ENCODE measurements around the gene ZFAND5.

ZFAND5 gene, protein sequence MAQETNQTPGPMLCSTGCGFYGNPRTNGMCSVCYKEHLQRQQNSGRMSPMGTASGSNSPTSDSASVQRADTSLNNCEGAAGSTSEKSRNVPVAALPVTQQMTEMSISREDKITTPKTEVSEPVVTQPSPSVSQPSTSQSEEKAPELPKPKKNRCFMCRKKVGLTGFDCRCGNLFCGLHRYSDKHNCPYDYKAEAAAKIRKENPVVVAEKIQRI

DNA sequence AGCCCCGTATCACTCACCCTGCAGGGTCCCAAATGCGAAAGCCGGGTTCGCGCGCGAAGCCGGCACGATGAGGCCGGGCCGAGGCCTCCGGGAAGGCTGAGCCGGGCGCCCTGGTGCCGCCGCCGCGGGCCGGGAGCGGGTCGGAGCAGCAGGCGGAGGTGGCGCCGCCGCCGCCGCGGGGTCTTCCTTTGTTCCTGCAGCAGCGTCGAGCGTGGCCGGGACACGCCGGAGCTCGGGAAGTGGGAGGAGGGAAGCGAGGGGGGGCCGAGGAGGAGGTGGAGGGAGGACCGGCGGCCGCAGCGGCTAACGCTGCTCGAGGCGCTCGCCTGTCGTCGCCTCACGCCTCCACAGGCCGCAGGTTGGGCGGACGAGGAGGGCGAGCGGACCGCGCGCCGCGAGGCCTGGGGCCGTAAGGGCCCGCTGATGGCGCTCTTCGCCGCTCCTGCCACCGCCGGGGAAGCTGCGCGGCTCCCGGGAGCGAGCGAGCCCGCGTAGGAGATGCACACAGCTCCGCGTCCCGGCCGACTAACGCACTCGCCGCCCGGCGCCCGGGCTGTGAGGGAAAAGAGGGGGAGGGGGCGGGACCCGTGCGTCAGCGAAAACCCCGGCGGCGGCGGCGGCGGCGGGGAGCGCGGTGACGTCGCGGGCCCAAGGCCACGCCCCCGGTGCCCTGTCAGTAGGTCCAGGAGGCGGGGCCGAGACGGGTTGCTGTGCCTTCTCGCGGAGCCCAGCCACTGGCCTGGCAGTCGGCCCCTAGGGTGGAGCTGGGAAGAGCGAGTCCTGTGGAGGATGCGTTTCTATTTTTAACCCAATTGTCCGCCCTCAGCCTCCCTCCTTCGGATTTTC lies at the start of gene ZFAND5:
Gene ZFAND5, minus strand, starts transcription at position 530 of the 846 bp plus-strand sequence. CDS start 4,430 bp downstream, outside the sequence.
- peak; percentile 99 for DNase-seq (ENCODE audit: low spot score)

GRCh38 chr9:72412483-72413040 lies 47.6 kb upstream of the ZFAND5 start:
- no peak for DNase-seq (ENCODE audit: low spot score)

GRCh38 chr9:72410214-72410613 lies 45.2 kb upstream of the ZFAND5 start:
- no peak for DNase-seq (ENCODE audit: low spot score)

- no peak for DNase-seq (ENCODE audit: low spot score)
Measured at GRCh38 chr9:72407114-72407513, 42.1 kb upstream of the ZFAND5 start.

DNA sequence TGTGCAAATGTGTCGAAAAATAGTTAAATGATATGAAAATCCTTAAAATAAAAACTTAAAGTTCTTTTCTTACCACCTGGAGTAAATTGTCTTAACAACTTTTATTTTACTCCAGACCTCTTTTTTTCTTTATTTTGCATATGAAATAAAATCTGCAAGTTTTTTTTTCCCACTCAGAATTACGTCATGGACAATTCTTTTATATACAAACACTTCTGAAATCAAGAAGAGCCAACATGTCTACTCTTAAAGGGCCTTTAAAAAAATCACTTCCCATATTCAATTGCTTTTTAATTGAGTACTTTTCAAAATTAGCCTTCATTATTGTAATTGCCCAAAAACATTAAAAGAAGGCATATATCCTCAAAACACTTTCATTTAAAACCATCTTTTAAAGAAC lies 37.7 kb upstream of the ZFAND5 start:
- no peak for DNase-seq (ENCODE audit: low spot score)

DNA sequence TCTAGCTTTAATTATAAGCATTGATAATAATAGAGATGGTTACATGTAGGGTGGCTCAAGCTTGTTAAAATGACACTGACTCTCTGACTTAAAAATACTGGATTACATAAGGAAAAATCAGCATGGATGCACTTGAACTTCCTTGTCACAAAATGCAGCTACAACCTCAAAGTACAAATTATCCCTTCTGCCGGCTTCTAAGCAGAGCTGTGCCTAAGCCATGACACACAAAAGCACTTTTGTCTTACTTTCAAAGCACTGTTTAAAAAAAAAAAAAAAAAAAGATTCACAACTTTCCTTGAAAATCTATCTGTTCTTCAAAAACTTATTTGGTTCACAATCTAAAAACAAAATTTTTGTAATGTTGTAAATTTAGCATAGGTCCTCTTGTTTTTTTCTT lies 36.4 kb upstream of the ZFAND5 start:
- DNase-seq (ENCODE audit: low spot score), result peak; percentile 54

- no peak for DNase-seq (ENCODE audit: low spot score)
Measured at GRCh38 chr9:72400866-72401265, 35.9 kb upstream of the ZFAND5 start.

DNA sequence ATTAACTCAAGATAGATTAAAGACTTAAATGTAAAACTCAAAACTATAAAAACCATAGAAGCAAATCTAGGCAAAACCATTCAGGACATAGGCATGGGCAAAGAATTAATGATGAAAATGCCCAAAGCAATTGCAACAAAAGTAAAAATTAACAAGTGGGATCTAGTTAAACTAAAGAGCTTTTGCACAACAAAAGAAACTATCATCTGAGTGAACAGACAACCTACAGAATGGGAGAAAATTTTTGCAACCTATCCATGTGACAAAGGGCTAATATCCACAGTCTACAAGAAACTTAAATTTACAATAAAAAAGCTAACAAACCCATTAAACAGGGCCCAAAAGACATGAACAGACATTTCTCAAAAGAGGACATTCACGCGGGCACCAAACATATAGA lies 34.4 kb upstream of the ZFAND5 start:
- no peak for DNase-seq (ENCODE audit: low spot score)

DNA sequence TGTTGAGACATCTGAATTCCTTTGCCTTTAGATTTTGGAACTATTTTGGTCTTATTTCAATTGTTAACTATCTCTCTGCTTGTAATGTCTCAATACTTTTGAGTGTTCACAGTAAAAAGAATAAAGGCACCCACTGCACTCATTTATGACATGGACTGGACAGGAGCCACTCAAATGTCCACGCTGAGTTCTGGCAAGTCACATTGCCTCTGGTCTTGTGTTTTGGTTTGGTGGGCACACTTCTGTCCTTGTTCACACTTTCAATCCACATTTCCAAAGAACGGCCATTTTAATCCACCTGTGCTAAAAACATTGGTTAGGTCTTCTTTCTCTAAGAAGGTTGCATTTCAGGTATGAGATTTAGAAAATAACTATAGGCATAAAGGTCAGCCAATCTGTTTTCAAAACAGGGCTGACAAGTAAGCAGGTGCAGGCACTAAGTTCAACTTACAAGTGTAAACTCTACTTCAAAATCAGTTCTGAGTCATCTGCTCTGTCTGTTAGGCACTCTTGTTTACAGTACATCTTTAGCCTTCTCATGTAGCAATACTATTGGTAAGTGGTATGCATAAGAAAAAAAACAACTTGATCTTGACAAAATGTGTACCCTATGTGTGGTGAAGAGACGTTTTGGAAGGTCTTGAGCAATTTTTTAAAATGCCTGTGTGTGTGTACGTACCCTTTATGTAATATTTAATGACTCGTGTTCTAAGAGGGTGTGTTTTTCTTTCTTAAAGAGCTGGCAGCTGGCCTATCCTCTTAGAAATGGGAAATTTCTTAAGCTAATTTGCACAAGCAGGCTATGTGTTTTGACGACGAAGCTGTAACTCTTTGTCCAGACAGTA lies 31.5 kb upstream of the ZFAND5 start:
- no peak for DNase-seq (ENCODE audit: low spot score)

DNA sequence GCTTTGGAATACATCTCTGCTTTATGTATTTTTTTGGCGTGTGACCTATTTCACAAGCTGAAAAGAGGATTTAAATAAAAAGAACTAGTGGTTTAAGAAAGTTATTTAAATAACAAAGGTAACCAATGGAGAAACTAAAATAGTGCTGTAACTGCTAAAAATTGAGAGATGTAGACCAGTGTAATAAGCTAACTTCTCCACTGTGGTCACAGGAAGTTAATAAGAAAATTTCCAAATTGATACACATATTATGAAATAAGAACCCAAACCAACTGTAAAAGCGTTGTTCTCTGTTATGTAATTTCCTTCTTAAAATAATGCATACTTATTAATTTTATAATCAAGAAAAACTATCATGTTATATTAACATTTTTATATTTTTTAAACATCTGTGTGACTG lies 29.1 kb upstream of the ZFAND5 start:
- no peak for DNase-seq (ENCODE audit: low spot score)

DNA sequence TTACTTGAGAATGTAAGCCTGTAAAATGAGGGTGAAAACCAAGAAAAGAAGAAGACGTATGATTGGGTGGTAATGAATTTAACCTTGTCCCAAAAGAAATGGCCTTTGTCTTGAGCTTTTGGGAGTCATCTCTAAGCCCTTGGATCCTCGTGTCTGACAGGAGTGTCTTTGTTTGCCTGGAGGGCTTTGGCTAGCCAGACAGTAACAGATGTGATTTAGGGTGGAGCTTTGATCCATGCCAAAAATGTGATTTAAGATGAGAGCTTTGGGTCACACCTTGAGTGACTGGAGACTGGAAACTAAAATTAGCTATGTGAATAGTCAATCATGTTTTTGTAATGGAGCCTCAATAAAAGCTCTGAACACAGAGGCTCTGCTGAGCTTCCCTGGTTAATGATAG lies 25.9 kb upstream of the ZFAND5 start:
- DNase-seq (ENCODE audit: low spot score), result no peak

GRCh38 chr9:72386186-72386585 lies 21.2 kb upstream of the ZFAND5 start:
- no peak for DNase-seq (ENCODE audit: low spot score)

GRCh38 chr9:72384710-72385485 lies 19.9 kb upstream of the ZFAND5 start:
- no peak for DNase-seq (ENCODE audit: low spot score)

GRCh38 chr9:72383978-72384709 lies 19.1 kb upstream of the ZFAND5 start:
- no peak for DNase-seq (ENCODE audit: low spot score)

DNA sequence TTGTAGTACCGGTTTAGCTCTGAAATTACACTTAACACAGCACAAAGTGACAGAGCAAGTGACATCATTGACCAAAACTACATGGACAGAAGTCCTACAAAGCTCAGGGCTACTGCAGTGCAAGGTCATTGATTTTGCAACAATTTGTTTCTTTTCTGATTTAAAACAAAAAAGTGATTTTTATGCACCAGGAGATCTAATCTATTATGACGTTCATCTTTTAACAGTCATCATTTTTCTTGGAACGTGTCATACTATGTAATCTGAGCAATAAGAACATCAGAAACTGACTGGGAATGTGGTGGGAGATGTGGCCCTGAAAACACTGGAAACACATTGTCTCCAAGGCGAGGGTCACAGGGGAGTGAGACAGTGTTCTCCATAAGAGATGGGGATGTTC lies 17.4 kb upstream of the ZFAND5 start:
- no peak for DNase-seq (ENCODE audit: low spot score)

GRCh38 chr9:72377041-72377440 lies 12.0 kb upstream of the ZFAND5 start:
- DNase-seq (ENCODE audit: low spot score), result no peak

DNA sequence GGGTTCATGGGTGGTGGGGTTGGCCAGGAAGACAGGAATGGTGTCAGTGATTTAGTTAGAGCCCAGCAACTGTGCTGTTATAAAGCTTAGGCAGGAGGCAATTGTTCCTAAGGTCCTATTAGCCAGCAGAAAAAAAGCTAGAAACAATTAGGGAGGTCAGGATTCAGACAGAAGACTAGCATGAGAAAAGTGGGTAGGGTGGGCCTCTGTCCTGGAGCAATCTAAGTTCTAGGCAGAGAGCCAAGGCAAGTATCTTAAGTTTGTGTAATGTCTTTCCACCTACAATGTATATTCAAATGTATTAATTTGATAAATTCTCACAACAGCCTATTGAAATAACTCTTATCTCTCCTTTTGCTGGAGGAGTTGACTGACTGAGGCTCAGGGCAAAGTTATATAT lies 6.1 kb upstream of the ZFAND5 start:
- DNase-seq (ENCODE audit: low spot score), result no peak

DNA sequence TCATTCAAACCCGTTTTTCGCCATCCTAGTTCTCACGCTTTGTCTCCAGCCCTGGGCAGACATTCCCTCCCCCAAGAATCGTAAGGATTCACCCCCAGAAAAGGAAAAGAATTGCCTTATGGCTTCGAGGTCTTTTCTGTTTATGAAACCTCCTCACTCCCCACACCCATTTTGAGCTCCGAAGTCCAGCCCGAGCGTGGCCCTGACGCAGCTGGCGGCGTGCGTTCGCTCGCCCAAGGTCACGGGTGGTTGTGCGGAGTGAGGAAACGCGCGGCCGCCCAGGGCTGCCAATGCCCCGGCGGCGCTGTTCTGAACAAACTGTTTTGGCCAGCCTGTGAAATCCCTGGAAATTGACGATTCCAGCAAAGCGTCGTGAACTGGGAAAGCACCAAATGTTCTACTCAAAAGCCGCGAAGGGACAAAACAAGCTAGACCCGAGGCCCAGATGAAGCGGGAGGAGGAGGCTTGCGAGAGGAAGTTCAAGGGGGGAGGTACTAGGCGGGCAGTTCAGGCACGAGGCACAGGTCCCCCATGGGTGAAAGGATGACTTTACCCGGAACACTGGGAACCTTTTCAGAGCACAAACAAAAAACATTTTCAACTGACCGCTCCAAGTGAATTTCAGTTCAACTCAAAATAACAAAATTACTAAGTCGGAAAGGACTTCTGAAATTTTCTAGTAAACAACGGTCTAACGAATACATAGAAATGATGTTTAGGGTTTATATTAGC lies 683 bp upstream of the ZFAND5 start:
- peak; percentile 90 for DNase-seq (ENCODE audit: low spot score)

GRCh38 chr9:72363908-72364678 lies 915 bp downstream of the ZFAND5 start:
- DNase-seq (ENCODE audit: low spot score), result peak; percentile 63

All from globus pallidus (tissue), 1 donor.